HEK293T (cell line): Measurements from ENCODE around the gene TRIM75.
"Not testable (repeated sequence)": the region's sequence is repeated elsewhere in the genome, so short reads cannot be mapped to it uniquely, and the experiment has no call there.

ENCODE experiments used
- CTCF ChIA-PET: fragments of 350-600 bp; formaldehyde crosslinking; extraction: SDS; loops from one replicate; lab custom pipeline; 2021; ENCODE audit warnings: antibody characterized with exemption, inconsistent platforms; lab: Yijun Ruan, JAX
- POLR2A ChIA-PET: fragments of 350-600 bp; formaldehyde crosslinking; extraction: SDS; loops from one replicate; lab custom pipeline; 2020; ENCODE audit warnings: antibody characterized with exemption, inconsistent platforms; lab: Yijun Ruan, JAX
- DNase-seq: peaks from one replicate; pipeline ENCODE4 v3.0.0; 2012; ENCODE audit warnings: mixed read lengths; ENCODE audit errors: extremely low spot score
- ARNT ChIP-seq: fragments of 450-650 bp; IDR thresholded peaks from 2 replicates; pipeline ENCODE4 v1.6.1; 2017; ENCODE audit warnings: mild to moderate bottlenecking
- BHLHE40 ChIP-seq: fragments of 450-650 bp; IDR thresholded peaks from 2 replicates; pipeline ENCODE4 v1.6.1; 2016; ENCODE audit warnings: mild to moderate bottlenecking, moderate library complexity, borderline replicate concordance
- CTBP1 ChIP-seq: fragments of 450-650 bp; IDR thresholded peaks from 2 replicates; pipeline ENCODE4 v1.6.1; 2016; ENCODE audit warnings: borderline replicate concordance
- ELF4 ChIP-seq: fragments of 450-650 bp; IDR thresholded peaks from 2 replicates; pipeline ENCODE4 v1.6.1; 2017; ENCODE audit warnings: antibody characterized with exemption
- FOXA1 ChIP-seq: fragments of 450-650 bp; IDR thresholded peaks from 2 replicates; pipeline ENCODE4 v1.6.1; 2016; ENCODE audit warnings: mild to moderate bottlenecking
- FOXK2 ChIP-seq: fragments of 450-650 bp; IDR thresholded peaks from 2 replicates; pipeline ENCODE4 v1.6.1; 2016; ENCODE audit warnings: mild to moderate bottlenecking
- FOXM1 ChIP-seq: fragments of 450-650 bp; IDR thresholded peaks from 2 replicates; pipeline ENCODE4 v1.6.1; 2017; ENCODE audit warnings: mild to moderate bottlenecking, borderline replicate concordance
- HDGF ChIP-seq: fragments of 450-650 bp; IDR thresholded peaks from 2 replicates; pipeline ENCODE4 v1.6.1; 2017; ENCODE audit warnings: antibody characterized with exemption, borderline replicate concordance
- L3MBTL2 ChIP-seq: fragments of 450-650 bp; conservative IDR thresholded peaks from 2 replicates; pipeline ENCODE4 v1.6.1; 2016; ENCODE audit warnings: mild to moderate bottlenecking
- LEF1 ChIP-seq: fragments of 450-650 bp; IDR thresholded peaks from 2 replicates; pipeline ENCODE4 v1.6.1; 2017; ENCODE audit warnings: mild to moderate bottlenecking, borderline replicate concordance
- NFRKB ChIP-seq: fragments of 450-650 bp; IDR thresholded peaks from 2 replicates; pipeline ENCODE4 v1.6.1; 2016; ENCODE audit warnings: mild to moderate bottlenecking, moderate library complexity
- PKNOX1 ChIP-seq: fragments of 450-650 bp; IDR thresholded peaks from 2 replicates; pipeline ENCODE4 v1.6.1; 2016
- SP1 ChIP-seq: fragments of 450-650 bp; IDR thresholded peaks from 2 replicates; pipeline ENCODE4 v1.6.1; 2017
- SUZ12 ChIP-seq: fragments of 450-650 bp; IDR thresholded peaks from 2 replicates; pipeline ENCODE4 v1.6.1; 2016; ENCODE audit warnings: mild to moderate bottlenecking
- TARDBP ChIP-seq: fragments of 450-650 bp; IDR thresholded peaks from 2 replicates; pipeline ENCODE4 v1.6.1; 2016
- ZNF384 ChIP-seq: fragments of 450-650 bp; IDR thresholded peaks from 2 replicates; pipeline ENCODE4 v1.6.1; 2016

Gene TRIM75

GRCh38 chr4:165058666-165059065 lies 5.0 kb downstream of the TRIM75 start:
- TF ChIP-seq PKNOX1 = no peak
- TF ChIP-seq HDGF = no peak
- TF ChIP-seq ARNT = no peak
- no peak for TF ChIP-seq SP1
- TF ChIP-seq FOXK2 = no peak
- TF ChIP-seq LEF1 = no peak
- no peak for TF ChIP-seq ELF4
- no peak for TF ChIP-seq CTBP1
- TF ChIP-seq FOXA1 = no peak
- no peak for TF ChIP-seq NFRKB
- TF ChIP-seq FOXM1 = no peak
- TF ChIP-seq L3MBTL2 = no peak
- no peak for DNase-seq
- CTCF ChIA-PET = interaction anchor here (0.5 kb wide), 1 partner anchor 178 kb away, joined by 3 read pairs; no protein-coding TSS in a partner anchor
- POLR2A ChIA-PET = no interaction called here

GRCh38 chr4:165059386-165059785 lies 5.7 kb downstream of the TRIM75 start:
- ChIA-PET CTCF (no interaction called here), POLR2A (no interaction called here)
- TF ChIP-seq FOXM1 = no peak
- no peak for DNase-seq

- POLR2A ChIA-PET = no interaction called here
- DNase-seq = no peak
- CTCF ChIA-PET = no interaction called here
- TF ChIP-seq ELF4 = no peak
- TF ChIP-seq ZNF384 = no peak
- TF ChIP-seq ARNT = no peak
- no peak for TF ChIP-seq NFRKB
- no peak for TF ChIP-seq FOXA1
- TF ChIP-seq L3MBTL2 = no peak
- no peak for TF ChIP-seq SUZ12
- no peak for TF ChIP-seq LEF1
- TF ChIP-seq CTBP1 = no peak
- TF ChIP-seq PKNOX1 = no peak
- TF ChIP-seq HDGF = no peak
- TF ChIP-seq TARDBP = no peak
- no peak for TF ChIP-seq FOXK2
- TF ChIP-seq BHLHE40 = no peak
- no peak for TF ChIP-seq SP1
These were observed 7.3 kb downstream of the TRIM75 start for GRCh38 chr4:165060938-165061337.

GRCh38 chr4:165070560-165070959 lies 16.9 kb downstream of the TRIM75 start:
- ChIA-PET POLR2A (no interaction called here), CTCF (no interaction called here)
- no peak for DNase-seq
- TF ChIP-seq BHLHE40 (no peak), PKNOX1 (no peak), ARNT (no peak), L3MBTL2 (no peak), ELF4 (no peak), ZNF384 (no peak)

GRCh38 chr4:165073346-165073745 lies 19.7 kb downstream of the TRIM75 start:
- POLR2A ChIA-PET, DNase-seq, CTCF ChIA-PET: not testable (repeated sequence)

GRCh38 chr4:165077034-165077578 lies 23.4 kb downstream of the TRIM75 start:
- TF ChIP-seq CTBP1 (no peak), ELF4 (no peak), SUZ12 (no peak), L3MBTL2 (no peak), TARDBP (no peak), HDGF (no peak), ZNF384 (no peak), ARNT (no peak), BHLHE40 (no peak), FOXM1 (no peak), NFRKB (no peak), FOXA1 (no peak), LEF1 (no peak), FOXK2 (no peak), PKNOX1 (no peak), SP1 (no peak)
- ChIA-PET CTCF (no interaction called here), POLR2A (no interaction called here)
- no peak for DNase-seq

- ChIA-PET POLR2A (no interaction called here), CTCF (no interaction called here)
- DNase-seq = no peak
- TF ChIP-seq L3MBTL2 = no peak
- no peak for TF ChIP-seq HDGF
- TF ChIP-seq ZNF384 = no peak
- no peak for TF ChIP-seq LEF1
These were observed 25.8 kb downstream of the TRIM75 start for GRCh38 chr4:165079476-165079875.

- DNase-seq, POLR2A ChIA-PET: not testable (repeated sequence)
- CTCF ChIA-PET = interaction anchor here (1.3 kb wide), 1 partner anchor 12 kb away, joined by 3 read pairs; no protein-coding TSS in a partner anchor
These were observed 31.1 kb downstream of the TRIM75 start for GRCh38 chr4:165084787-165085186.
